HG02798 (cell line): ENCODE measurements around the gene MESP1.
A peak's percentile ranks its signal among the peaks of the same experiment; 100 is the strongest.

Experiments used
- ATAC-seq: cut with Tn5 transposase; IDR thresholded peaks from one replicate; pipeline ENCODE4 v1.9.1; 2021; ENCODE audit warnings: mild to moderate bottlenecking; ENCODE audit not compliant: unreplicated experiment, poor library complexity

Gene MESP1

DNA sequence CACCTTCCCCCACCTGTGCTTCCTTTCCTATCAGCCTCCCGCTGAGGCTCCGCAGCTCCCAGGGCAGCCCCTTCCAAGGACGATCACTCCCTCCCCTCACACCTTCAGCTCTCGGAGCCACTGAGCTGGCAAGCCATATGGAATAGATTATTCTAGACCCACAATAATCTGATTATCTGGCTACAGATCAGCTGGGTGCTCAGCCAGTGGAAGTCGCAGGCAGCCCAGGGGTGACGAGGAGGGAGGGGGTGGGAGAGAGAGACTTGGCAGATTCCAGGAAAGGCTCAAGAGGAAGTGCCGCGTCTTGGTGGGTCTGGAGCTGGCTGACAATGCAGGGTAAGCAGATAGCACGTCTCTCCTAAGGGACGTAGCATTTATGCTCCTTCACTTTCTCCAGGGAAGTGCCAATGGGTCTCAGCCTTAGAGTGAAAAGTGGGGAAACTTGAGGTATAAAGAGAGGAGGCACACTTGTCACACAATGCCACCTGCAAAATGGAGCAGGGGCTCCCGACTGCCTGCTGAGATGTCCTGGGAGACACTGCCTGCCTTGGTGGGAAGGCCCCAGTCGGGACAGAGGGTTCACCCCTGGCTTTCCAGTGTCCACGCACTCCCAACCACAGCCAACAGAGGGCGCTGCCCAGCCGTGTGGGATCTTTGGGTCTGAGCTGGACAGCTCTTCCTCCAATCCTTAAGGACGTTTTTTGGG is 9.4 kb upstream of the MESP1 start:
- peak; percentile 74 for ATAC-seq

DNA sequence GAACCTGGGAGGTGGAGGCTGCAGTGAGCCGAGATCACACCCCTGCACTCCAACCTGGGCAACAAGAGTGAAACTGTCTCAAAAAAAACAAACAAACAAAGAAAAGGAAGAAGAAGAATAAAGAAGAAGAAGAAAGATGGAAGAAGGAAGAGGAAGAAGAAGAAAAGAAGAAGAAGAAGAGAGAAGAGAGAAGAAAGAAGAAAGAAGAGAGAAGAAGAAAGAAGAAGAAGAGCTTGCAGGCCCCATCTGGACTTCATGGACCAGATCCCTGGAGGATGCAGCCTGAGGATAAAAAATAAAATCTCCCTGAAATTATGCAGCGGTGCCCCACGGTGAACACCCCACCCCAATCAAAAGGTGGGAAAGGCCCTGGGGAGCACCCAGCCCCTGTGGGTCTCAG is 8.8 kb upstream of the MESP1 start:
- no peak for ATAC-seq

- ATAC-seq, result no peak
These were observed 7.9 kb upstream of the MESP1 start for GRCh38 chr15:89758981-89759380.

GRCh38 chr15:89758283-89758682 is 7.2 kb upstream of the MESP1 start:
- no peak for ATAC-seq

GRCh38 chr15:89756897-89757296 is 5.8 kb upstream of the MESP1 start:
- ATAC-seq, result no peak

DNA sequence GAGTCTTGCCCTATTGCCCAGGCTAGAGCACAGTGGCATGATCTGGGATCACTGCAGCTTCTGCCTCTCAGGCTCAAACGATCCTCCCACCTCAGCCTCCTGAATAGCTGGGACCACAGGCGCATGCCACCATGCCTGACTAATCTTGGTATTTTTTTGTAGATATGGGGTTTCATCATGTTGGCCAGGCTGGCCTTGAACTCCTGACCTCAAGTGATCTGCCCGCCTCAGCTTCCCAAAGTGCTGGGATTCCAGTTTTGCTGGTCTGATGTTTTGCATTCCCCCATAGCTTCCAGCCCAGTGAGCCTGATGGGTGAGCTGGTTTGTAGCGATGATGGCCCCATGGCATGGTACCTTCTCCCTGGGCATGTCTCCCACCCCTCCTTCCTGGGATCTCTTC is 4.7 kb upstream of the MESP1 start:
- ATAC-seq, result no peak

DNA sequence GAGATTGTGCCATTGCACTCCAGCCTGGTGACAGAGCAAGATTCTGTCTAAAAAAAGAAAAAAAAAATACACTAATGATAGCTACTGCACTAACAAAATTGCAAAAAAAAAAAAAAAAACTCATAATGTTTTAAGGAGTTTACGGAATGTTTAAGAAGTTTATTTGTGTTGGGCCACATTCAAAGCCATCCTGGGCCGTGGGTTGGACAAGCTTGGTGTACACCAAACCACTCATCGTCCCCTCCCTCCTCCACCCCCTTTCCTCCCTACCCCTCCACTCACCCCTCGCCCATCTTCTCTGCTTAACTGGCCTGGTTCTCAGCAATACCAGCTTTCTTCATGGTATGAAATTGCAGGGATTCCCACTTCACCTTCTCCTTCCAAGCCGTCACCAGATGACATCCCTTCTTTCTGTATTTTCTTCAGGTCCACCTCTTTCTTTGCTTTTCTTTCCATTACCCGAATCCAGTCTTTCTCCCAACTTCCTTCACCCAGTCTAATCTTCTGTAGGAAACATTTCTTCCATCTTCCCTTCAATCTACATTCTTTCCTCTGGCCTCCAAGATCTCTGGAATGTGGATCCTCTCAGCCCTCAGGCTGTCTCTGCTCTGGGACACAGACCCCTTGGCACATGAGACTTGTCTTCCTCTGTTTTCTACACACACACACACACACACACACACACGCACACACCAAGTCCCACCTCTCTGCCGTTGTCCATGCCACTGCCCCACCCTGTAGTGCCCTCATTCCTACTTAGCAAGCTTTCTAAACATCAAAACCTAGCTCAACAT is 3.5 kb upstream of the MESP1 start:
- ATAC-seq, result no peak

- no peak for ATAC-seq
These were observed 2.8 kb upstream of the MESP1 start for GRCh38 chr15:89753855-89754254.

DNA sequence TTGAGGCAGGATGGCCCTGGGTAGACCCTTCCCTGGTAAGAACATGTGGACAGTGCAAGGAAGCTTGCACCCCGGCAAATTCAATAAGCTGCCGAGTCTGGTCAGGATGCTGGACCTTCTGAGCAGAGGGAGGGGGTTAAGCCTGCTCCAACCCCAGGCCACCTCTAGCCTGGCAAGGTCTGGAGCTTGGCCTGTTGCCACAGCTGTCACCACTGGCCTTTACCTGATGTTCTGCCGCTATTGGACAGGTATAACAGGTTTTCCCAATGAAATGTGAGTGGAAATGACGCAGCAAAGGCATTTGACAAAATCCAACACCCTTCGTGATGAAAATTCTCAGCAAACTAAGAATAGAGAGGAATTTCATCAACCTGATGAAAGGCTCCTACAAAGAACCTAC is 699 bp upstream of the MESP1 start:
- ATAC-seq, result no peak

DNA sequence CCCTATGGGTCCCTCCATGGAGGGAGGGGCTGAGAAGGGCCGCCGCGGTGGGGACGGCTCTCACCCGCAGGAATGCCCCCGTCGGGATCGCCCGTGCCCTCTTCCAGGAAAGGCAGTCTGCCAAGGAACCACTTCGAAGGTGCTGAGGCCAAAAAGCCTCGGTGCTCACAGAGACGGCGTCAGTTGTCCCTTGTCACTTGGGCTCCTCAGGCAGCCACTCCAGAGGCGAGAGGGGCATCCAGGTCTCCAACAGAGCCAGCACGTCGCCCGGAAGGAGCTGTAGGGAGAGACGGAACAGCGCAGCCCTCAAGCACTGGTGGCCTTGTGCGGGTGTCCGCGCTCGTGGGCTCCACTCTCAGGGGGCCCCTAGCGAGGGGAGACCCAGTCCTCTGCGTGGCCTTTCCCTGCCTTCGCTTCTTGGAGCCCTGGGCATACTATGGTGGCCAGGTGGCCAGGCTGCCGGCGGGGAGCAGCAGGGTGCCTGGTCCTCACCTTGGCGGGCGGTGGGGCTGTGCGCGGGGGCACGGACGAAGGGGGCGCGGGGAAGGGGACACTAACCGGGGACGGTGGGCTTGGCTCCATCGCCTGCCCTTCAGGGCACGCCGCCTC is 994 bp downstream of the MESP1 start:
- ATAC-seq, result peak; percentile 14

- ATAC-seq, result no peak
These were observed 1.5 kb downstream of the MESP1 start for GRCh38 chr15:89749526-89749925.

DNA sequence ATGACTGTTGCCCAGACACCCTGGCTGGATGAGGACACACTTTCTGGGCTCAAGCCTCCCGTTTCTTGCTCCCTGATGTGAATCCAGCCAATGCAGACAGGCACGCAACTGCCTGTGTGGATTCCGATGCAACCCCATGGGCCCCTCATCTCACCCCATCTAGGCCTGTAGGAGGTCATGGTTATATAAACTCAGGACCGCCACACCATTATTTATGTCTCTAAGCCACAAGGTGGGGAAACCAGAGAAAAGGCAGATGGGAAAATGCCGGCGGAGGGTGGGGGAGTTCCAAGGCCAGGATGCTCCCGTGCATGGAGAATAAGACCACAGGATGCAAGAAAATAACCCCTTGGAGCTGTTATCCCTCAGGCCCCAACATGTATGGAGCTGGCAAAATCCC is 2.0 kb downstream of the MESP1 start:
- ATAC-seq, result no peak

GRCh38 chr15:89747708-89748682 is 3.1 kb downstream of the MESP1 start:
- ATAC-seq, result no peak

GRCh38 chr15:89746386-89746780 is 4.7 kb downstream of the MESP1 start:
- ATAC-seq, result no peak

- no peak for ATAC-seq
These were observed 5.3 kb downstream of the MESP1 start for GRCh38 chr15:89745768-89746167.

DNA sequence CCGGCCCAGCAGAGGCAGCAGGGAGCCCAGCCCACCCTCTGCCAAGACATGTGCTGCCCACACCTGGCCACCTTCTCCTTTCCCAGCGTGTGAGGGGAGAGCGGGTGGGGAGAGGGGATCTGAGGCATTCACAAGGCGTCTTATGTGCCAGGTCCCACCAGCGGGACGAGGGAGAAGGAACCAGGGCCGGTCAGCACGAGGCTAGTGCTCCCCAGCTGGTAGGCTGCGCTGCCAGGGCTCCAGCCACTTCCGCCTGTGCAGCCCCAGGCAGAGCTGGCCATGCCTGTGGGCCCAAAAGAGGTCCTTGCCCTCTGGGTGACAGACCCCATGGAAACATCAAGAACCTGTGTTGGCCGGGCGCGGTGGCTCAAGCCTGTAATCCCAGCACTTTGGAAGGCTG is 5.9 kb downstream of the MESP1 start:
- no peak for ATAC-seq

GRCh38 chr15:89743594-89743993 is 7.5 kb downstream of the MESP1 start:
- no peak for ATAC-seq

DNA sequence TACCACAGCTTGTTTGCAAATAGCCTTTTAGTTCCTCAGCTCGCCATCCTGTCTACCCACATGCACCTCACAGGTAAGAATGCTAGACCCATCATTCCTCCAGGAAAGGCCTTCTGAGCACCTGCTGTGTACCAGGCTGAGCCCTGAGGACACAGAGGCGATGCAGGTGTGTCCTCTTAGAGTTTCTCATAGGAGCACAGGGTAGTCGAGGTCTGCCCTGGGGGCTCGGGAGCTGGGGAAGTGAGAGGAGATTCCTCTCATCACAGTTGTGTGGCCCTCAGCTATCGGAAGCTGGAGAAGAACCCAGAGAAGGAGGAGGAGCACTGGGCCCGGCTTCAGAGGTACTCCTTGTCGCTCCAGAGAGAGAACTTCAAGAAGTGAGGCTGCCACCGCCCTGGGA is 8.0 kb downstream of the MESP1 start:
- ATAC-seq, result no peak

DNA sequence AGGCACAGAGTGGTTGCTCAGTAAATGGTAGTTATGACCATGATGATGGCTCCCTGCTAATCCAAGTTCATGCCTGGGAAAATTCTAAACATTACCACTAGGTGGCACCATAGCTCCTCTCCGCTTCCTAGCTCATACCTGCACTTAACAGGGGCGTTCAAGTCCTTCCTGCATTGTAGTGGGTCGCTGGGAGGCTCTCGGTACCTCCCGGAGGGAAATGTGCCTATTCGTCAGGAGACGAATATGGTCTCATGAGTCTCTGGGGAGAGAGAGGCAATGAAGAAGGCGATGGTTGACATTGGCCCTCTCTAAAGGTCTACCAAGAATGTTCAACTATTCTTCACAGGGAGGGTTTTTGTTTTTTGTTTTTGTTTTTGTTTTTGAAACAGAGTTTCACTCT is 10.9 kb downstream of the MESP1 start:
- ATAC-seq, result peak; percentile 78

DNA sequence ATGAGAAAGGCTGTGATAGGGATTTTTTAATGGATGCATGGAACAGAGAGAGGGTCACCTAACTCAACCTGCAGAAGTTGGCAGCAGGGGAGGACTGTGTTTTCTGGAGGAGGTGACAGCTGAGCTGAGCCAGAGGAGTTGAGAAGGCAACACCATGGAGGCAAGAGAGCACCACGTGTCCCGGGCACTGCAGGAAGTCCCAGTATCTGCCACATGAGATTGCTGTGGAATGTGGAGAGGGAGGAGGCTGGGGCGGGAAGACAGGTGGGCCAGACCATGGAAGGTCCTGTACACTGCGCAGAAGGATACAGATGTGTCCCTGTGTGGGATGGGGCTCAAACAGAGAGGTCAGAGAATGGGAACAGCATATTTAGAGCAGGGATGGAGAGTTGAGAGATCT is 15.3 kb downstream of the MESP1 start:
- no peak for ATAC-seq
